HG02970 (cell line): Measurements from ENCODE around the gene USP17L28.
"Not testable (repeated sequence)": the region's sequence is repeated elsewhere in the genome, so short reads cannot be mapped to it uniquely, and the experiment has no call there.

Experiments used
- ATAC-seq: cut with Tn5 transposase; IDR thresholded peaks from one replicate; pipeline ENCODE4 v1.9.1; 2021; ENCODE audit warnings: mild to moderate bottlenecking, moderate library complexity, moderate number of reproducible peaks; ENCODE audit not compliant: unreplicated experiment, low FRiP score

Gene USP17L28, protein sequence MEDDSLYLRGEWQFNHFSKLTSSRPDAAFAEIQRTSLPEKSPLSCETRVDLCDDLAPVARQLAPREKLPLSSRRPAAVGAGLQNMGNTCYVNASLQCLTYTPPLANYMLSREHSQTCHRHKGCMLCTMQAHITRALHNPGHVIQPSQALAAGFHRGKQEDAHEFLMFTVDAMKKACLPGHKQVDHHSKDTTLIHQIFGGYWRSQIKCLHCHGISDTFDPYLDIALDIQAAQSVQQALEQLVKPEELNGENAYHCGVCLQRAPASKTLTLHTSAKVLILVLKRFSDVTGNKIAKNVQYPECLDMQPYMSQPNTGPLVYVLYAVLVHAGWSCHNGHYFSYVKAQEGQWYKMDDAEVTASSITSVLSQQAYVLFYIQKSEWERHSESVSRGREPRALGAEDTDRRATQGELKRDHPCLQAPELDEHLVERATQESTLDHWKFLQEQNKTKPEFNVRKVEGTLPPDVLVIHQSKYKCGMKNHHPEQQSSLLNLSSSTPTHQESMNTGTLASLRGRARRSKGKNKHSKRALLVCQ

DNA sequence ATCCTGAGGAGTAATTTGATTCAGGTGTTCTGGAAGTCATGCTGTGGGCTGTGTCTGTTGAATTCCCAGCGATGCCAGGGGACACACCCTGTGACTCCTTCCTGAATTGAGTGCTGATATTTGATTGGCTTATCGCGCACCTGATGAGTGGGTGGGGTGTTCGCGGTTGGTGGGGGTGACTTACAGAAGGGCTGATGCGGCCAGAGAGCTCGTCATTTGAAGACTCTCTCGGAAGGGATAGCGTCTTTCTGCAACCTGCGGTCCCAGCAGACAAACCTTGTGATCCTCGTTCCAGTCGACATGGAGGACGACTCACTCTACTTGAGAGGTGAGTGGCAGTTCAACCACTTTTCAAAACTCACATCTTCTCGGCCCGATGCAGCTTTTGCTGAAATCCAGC is at the start of gene USP17L28:
USP17L28 (plus strand) TSS at position 301 of the 400 bp plus-strand sequence; CDS start at position 301, 0 bp downstream.
- ATAC-seq, result not testable (repeated sequence)

DNA sequence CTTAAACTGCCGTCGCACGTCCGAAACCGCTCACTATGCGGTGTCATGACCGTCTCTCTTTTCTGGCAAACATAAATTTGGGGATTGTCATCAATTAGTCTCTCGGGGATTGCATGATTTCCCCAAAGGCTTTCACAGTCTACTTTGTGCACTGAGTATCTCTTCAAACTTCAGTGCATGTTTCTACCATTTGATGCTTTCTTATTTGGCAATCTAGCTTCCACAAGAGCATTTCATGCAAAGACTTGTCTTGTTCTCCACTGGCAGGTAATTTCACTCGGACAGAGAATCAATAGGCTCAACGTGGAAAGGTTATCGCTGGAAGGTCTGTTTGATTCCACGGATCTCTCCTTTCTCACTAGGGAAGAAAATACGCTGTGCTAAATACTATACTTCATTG is 24.5 kb upstream of the USP17L28 start:
- ATAC-seq, result not testable (repeated sequence)

DNA sequence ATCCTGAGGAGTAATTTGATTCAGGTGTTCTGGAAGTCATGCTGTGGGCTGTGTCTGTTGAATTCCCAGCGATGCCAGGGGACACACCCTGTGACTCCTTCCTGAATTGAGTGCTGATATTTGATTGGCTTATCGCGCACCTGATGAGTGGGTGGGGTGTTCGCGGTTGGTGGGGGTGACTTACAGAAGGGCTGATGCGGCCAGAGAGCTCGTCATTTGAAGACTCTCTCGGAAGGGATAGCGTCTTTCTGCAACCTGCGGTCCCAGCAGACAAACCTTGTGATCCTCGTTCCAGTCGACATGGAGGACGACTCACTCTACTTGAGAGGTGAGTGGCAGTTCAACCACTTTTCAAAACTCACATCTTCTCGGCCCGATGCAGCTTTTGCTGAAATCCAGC is 23.8 kb upstream of the USP17L28 start, which contains the start of gene USP17L24:
USP17L24 (plus strand) TSS at position 301 of the 400 bp plus-strand sequence; CDS start at position 301, 0 bp downstream.
- ATAC-seq, result not testable (repeated sequence)

DNA sequence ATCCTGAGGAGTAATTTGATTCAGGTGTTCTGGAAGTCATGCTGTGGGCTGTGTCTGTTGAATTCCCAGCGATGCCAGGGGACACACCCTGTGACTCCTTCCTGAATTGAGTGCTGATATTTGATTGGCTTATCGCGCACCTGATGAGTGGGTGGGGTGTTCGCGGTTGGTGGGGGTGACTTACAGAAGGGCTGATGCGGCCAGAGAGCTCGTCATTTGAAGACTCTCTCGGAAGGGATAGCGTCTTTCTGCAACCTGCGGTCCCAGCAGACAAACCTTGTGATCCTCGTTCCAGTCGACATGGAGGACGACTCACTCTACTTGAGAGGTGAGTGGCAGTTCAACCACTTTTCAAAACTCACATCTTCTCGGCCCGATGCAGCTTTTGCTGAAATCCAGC is 19.1 kb upstream of the USP17L28 start, which contains the start of gene USP17L25:
USP17L25 (plus strand) TSS at position 301 of the 400 bp plus-strand sequence; CDS start at position 301, 0 bp downstream.
- not testable (repeated sequence) for ATAC-seq

DNA sequence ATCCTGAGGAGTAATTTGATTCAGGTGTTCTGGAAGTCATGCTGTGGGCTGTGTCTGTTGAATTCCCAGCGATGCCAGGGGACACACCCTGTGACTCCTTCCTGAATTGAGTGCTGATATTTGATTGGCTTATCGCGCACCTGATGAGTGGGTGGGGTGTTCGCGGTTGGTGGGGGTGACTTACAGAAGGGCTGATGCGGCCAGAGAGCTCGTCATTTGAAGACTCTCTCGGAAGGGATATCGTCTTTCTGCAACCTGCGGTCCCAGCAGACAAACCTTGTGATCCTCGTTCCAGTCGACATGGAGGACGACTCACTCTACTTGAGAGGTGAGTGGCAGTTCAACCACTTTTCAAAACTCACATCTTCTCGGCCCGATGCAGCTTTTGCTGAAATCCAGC is 14.3 kb upstream of the USP17L28 start, which contains the start of gene USP17L26:
USP17L26 (plus strand) TSS at position 301 of the 400 bp plus-strand sequence; CDS start at position 301, 0 bp downstream.
- ATAC-seq, result not testable (repeated sequence)

DNA sequence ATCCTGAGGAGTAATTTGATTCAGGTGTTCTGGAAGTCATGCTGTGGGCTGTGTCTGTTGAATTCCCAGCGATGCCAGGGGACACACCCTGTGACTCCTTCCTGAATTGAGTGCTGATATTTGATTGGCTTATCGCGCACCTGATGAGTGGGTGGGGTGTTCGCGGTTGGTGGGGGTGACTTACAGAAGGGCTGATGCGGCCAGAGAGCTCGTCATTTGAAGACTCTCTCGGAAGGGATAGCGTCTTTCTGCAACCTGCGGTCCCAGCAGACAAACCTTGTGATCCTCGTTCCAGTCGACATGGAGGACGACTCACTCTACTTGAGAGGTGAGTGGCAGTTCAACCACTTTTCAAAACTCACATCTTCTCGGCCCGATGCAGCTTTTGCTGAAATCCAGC is 9.6 kb upstream of the USP17L28 start, which contains the start of gene USP17L5:
USP17L5 (plus strand) TSS at position 301 of the 400 bp plus-strand sequence; CDS start at position 301, 0 bp downstream.
- ATAC-seq, result not testable (repeated sequence)

DNA sequence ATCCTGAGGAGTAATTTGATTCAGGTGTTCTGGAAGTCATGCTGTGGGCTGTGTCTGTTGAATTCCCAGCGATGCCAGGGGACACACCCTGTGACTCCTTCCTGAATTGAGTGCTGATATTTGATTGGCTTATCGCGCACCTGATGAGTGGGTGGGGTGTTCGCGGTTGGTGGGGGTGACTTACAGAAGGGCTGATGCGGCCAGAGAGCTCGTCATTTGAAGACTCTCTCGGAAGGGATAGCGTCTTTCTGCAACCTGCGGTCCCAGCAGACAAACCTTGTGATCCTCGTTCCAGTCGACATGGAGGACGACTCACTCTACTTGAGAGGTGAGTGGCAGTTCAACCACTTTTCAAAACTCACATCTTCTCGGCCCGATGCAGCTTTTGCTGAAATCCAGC is 4.8 kb upstream of the USP17L28 start, which contains the start of gene USP17L27:
USP17L27 (plus strand) TSS at position 301 of the 400 bp plus-strand sequence; CDS start at position 301, 0 bp downstream.
- ATAC-seq, result not testable (repeated sequence)

DNA sequence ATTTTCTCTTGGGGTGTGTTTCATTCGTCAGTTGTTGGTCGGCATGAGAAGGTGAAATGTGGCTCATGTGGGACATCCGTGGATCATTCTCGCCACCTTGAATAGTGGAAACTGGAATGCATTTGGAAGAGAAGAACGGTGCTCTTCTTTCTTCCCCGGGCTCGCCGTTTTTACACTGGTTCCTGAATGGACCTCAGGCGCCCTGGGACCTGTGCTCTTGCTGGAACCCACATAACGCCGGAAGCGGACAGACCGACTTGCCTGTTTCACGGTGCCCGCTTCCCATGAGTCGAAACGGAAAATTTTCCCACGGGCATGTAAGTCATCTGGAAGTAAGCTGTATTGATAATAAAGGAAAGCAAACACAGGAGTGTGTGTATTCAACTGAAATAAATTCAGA is 2.2 kb downstream of the USP17L28 start:
- not testable (repeated sequence) for ATAC-seq

DNA sequence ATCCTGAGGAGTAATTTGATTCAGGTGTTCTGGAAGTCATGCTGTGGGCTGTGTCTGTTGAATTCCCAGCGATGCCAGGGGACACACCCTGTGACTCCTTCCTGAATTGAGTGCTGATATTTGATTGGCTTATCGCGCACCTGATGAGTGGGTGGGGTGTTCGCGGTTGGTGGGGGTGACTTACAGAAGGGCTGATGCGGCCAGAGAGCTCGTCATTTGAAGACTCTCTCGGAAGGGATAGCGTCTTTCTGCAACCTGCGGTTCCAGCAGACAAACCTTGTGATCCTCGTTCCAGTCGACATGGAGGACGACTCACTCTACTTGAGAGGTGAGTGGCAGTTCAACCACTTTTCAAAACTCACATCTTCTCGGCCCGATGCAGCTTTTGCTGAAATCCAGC is 4.6 kb downstream of the USP17L28 start, which contains the start of gene USP17L29:
USP17L29 (plus strand) TSS at position 301 of the 400 bp plus-strand sequence; CDS start at position 301, 0 bp downstream.
- not testable (repeated sequence) for ATAC-seq

DNA sequence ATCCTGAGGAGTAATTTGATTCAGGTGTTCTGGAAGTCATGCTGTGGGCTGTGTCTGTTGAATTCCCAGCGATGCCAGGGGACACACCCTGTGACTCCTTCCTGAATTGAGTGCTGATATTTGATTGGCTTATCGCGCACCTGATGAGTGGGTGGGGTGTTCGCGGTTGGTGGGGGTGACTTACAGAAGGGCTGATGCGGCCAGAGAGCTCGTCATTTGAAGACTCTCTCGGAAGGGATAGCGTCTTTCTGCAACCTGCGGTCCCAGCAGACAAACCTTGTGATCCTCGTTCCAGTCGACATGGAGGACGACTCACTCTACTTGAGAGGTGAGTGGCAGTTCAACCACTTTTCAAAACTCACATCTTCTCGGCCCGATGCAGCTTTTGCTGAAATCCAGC is 14.1 kb downstream of the USP17L28 start, which contains the start of gene USP17L30:
USP17L30 (plus strand) TSS at position 301 of the 400 bp plus-strand sequence; CDS start at position 301, 0 bp downstream.
- not testable (repeated sequence) for ATAC-seq

DNA sequence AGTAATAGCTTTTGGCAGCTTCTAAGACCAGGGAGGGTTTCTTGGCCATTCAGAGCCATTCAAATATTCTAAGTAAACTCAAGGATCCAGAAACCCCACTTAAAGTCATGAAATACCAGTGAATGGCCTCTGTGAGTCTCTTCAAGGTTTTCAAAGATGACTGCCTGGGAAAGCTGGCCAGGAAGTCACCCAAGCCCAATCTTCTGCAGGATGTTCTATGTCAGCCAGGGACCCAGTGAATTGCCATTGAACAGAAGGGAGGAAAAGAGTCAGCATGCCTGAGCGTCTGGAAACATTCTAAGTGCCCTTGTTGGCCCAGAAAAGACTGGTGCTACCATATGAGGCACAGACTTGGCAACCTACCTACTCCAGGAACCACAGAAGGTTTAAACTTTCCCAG is 31.2 kb downstream of the USP17L28 start:
- not testable (repeated sequence) for ATAC-seq

DNA sequence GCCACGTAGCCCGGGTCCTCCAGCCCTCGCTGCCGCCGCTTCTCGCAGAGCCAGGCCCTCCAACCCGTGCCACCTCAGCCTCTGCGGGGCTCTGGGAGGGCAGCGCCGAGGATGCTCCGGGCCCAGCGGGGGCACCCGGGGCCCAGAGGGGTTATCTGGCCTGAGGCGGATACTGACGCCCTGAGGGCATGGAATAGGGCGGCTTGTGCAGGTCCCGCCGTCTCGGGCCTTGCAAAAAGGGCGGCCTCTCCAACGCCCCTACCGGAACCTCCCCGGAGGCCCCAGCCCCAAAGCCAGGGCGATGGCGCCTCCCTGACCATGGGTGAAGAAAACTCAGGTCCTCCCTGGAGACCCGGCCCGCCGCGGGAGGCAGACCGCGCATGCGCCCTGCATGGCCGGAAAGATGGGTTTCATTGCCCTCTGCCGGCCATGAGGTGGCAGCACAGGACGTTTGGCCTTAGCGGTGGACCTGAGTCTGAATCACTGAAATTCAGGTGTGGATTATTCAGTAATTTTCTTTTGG is 32.4 kb downstream of the USP17L28 start:
- not testable (repeated sequence) for ATAC-seq

DNA sequence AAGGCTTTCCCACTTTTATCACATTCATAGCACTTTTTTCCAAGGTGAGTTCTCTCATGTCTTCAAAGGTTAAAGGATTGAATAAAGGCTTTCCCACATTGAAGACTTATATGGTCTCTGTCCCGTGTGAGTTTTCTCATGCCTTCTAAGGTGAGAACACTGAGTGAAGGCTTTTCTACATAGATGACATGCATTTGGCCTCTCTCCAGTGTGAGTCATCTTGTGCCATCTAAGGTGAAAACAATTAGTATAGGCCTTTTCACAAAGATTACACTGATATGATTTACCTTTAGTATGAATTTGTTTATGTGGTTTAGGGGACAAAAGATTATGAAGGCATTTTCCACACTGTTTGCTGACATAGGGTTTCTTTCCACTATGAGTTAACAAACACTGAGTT is 35.4 kb downstream of the USP17L28 start:
- ATAC-seq, result no peak

DNA sequence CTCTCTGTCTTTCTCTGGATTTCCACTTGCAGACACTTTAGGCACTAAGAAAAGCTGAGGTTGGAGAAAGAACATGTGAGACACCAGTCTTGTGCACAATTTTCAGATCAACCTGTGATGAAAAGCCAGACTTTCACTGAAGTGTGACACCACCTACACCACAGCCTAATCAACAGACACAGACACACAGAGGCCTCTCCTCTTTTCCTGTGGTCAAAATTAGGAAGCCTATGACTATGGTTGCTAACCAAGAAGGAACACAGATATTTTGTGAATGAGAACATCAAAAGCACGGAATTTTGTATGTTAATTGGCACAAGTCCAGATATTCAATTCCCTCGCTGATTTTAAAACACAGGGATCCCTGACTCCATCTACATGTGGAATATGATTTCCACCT is 40.3 kb downstream of the USP17L28 start:
- not testable (repeated sequence) for ATAC-seq
